GM18909 (cell line): Measurements from ENCODE around the gene MCC.

Experiments used
- ATAC-seq: cut with Tn5 transposase; IDR thresholded peaks from one replicate; pipeline ENCODE4 v1.9.1; 2021; ENCODE audit warnings: mild to moderate bottlenecking; ENCODE audit not compliant: unreplicated experiment, poor library complexity

The MCC gene

DNA sequence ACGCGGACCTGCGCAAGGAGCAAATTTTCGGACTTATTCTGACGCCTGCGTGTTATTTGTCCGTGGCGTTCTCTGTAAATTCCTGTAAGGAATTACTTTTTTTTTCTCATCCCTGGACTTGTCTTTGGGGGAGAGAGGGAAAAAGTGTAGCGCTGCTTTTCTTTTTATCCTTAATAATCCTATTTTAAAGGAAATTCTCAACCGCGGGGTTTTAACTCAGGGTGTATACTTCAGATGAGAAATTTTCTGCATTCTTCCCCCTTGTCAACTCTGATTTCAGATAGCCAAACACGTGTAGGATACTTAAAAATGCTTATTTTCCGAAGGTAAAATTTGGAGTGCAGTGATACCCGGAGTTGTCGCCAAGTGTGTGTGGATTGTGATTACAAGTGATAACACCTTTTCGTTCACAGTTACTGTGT, 510.8 kb downstream of the MCC start:
- ATAC-seq: no peak

DNA sequence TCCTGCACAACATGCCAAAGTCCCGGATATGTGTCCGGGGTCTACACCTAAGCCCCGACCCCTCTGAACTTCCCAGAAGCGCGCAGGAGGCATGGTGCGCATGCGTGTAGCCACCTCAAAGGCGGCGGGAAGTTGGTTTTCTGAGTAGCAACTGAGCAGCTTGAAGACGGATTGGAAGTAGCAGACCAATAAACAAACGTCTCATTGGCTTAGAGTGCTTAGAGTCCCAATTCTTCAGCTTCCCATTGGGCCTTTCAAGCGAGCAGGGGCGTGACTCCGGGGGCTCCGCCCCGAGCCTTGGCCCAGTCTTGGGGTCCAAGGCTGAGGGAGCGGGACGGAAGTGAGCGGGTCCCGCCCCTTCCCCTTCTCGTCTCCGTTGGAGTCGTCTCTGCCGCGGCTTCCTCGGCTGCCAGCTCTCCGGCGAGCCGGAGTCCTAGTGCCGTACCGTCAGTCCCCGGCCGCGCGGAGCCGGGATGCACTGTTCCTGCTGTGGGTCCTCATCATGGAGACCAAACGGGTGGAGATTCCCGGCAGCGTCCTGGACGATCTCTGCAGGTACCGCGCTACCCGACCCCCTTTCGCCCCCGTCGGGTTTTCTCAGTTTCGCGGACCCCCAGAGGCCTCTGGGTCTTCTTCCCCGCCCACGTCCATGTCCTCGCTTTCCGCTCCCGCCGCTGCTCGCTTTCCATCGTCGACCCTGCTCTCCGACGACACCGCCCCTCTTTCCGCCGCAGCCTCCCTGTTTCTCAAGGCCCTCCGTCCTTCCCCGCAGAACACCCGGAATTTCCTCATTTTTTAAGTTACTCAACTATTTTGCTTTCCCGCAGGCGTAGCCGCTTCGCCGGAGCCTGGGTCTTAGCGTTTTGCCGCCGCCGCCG, 511.6 kb downstream of the MCC start, which contains the start of gene DCP2:
DCP2 (plus strand) TSS at position 367 of the 878 bp plus-strand sequence; CDS start at position 503, 136 bp downstream.
- ATAC-seq: peak; percentile 98

DNA sequence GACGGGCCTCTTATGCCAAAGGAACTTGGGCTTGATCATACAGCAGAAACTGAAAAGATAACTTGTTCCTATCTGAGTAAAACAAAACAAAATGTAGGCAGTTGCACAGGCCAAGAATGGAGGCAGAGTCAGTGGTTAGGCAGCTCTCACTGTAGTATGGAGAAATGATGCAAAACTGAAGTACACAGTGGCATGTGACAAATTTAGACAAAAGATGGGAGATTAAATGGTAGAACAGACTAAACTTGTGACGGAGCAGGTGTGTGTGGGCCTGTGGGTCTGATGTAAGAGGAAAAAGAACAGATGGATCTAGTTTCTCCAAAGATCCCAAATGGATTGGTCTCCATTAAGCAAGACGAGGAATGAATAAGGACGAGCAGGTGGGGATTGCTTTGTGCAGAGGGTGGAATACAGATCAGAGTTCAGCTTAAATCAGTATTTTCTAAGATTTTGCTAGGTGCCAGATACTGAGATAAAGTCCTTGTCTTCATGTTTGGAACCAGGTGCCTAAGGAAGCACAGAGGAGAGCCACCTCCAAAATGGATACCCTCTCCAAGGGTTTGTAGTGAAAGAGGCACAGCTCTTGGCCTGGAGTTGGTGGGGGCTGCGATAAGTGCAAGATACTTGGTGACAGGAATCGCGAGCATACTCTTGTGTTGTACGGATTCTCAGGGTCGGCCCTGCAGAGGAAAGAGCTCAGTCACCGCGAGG, 512.4 kb downstream of the MCC start:
- ATAC-seq: peak; percentile 28

DNA sequence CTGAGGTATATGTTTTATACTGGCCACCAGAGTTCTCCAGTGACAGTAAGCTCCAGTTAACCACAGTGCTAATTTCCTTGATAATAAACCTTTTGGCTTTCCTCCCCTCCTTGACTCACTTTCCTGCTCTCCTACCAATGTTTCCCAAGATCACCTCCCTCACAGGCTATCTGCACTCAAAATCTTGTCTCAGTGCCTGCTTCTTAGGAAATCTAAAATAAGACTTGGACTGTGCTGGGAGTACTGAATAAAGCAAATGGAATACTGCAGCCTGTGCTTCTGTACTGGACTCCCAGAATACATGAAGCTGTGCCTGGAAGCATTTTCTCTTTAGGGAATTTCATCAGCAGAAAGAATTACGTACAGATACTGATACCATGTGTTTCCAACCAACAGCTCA, 513.4 kb downstream of the MCC start:
- ATAC-seq: no peak

DNA sequence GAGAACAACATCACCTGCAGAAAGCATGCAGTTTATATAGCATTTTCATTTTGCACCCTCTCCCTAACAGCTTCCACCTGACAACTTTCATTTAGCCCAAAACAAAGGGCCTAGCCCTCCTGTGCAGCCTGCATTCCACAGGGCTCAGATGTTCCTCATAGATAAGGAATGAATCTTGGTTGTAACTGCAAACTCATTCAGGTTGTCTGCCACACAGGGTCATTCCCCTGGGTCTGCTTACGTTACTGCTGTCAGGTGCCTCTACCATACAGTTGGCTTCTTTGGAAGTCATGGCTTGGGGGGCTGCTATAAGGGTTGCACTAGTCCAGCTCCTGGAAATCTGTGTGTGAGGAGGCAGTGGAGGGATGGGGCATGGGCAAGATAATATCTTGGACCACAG, 514.3 kb downstream of the MCC start:
- no peak for ATAC-seq

DNA sequence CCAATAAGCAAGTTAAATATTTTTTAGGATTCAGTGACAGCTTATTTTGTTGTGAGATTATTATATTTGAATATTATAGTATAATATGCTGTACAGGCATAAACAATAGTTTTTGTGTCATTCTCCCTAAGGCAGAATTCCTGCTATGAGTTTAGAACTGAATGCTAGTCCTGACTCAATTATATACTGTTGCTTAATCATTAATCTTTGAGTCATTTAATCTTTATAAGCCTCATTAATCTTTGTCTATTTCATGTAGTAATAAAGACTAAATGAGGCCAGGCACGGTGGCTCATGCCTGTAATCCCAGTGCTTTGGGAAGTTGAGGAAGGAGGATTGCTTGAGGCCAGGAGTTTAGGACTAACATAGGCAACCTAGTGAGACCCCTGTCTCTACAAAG, 515.2 kb downstream of the MCC start:
- no peak for ATAC-seq
